ENCODE data around the gene FBXL7.

The FBXL7 gene

DNA sequence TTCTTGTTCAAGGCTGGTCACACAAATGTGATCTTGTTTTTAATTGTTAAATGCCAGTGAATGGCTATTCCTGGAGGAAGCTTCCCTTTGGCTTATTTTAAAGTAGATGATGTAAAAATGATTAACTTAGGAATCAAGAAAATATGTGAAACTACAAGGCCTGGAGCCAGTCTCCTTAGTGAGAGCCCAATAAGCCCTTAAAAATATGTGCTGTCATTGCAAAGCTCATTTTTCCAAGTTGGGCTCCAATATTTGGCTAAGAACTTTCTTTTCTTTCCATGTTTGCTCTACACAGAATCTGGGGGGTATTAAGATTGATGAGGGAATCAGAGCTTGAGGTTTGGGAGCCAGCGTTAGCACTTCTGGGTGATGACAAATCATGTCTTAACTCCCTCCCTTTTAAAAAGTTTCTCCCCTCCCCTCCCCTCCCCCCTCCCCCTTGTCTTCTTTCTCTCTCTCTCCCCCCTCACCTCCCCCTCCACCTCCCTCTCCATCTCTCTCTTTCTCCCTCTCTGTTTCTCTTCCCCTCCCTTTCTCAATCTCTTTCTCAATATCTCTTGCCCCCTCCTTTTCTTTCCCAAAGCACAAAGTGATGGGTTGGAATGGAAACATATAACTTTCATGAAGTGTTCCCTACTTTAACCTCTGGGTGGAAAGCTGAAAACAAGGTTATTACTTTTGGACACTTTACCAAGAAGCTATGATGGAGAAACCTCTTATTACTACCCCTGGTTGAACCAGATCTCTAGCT lies 86.0 kb downstream of the FBXL7 start:
- Histone ChIP-seq H3K9ac (ENCODE audit: low read length in 5 of 5) (no peak overlapping the region), H3K36me3 (ENCODE audit: control insufficient read depth in 5 of 5, insufficient read depth in 5 of 5, low read length in 5 of 5) (no peaks in the 10 kb centered on the region), H3K27ac (ENCODE audit: low read depth, low read length) (no peak overlapping the region), H3K27me3 (ENCODE audit: control insufficient read depth in 5 of 5, insufficient read depth in 4 of 5, low read length in 5 of 5) (no peaks in the 10 kb centered on the region), H3K9me3 (ENCODE audit: control insufficient read depth in 5 of 5, low read length in 5 of 5) (peaks cover 0 to 12% (median 3%) of the 10 kb centered on the region in 5 donors), H3K4me1 (ENCODE audit: control insufficient read depth in 5 of 5, insufficient read depth in 5 of 5, low read length in 5 of 5) (peaks cover 0 to 4% (median 0%) of the 10 kb centered on the region in 5 donors), H3K4me3 (ENCODE audit: low read depth in 1 of 5, low read length in 5 of 5) (no peak overlapping the region)

GRCh38 chr5:15587916-15588315 lies 87.9 kb downstream of the FBXL7 start:
- no peak overlapping the region for H3K4me3 ChIP-seq (ENCODE audit: low read depth in 1 of 5, low read length in 5 of 5)
- peaks cover 0 to 12% (median 3%) of the 10 kb centered on the region in 5 donors for H3K9me3 ChIP-seq (ENCODE audit: control insufficient read depth in 5 of 5, low read length in 5 of 5)
- no peaks in the 10 kb centered on the region for H3K27me3 ChIP-seq (ENCODE audit: control insufficient read depth in 5 of 5, insufficient read depth in 4 of 5, low read length in 5 of 5)
- no peak overlapping the region for H3K27ac ChIP-seq (ENCODE audit: low read depth, low read length)
- peaks cover 0 to 4% (median 0%) of the 10 kb centered on the region in 5 donors for H3K4me1 ChIP-seq (ENCODE audit: control insufficient read depth in 5 of 5, insufficient read depth in 5 of 5, low read length in 5 of 5)
- H3K36me3 ChIP-seq (ENCODE audit: control insufficient read depth in 5 of 5, insufficient read depth in 5 of 5, low read length in 5 of 5), result no peaks in the 10 kb centered on the region
- no peak overlapping the region for H3K9ac ChIP-seq (ENCODE audit: low read length in 5 of 5)

- no peak overlapping the region for H3K4me3 ChIP-seq (ENCODE audit: low read depth in 1 of 5, low read length in 5 of 5)
These were observed 92.7 kb downstream of the FBXL7 start for GRCh38 chr5:15592728-15593127.

DNA sequence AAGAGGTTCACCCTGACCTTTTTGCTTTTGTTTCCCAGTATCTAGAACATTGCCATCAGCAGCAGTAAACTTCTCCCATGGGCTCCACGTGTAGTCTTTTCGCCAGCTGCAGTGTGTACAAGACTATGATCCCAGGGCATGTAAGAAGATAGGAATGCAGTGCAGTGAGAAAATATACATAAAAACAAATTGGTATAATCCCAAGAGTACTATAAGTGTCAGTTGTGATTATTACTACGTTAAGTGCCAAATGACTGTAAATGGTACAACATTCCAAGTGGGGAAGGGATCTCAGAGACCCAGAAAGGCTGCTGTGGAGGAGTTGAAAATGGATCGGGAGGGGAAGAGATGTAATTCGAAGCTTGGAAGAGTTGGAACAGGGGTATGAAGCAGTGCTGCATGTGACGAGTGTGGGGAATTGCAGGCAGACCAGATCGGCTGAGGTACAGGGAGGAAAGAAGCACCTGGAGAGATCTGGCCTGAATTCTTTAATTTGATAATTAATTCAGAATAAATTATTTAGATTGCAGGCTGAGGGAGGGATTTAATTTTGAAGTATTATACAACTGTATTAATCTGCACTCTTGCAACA lies 95.1 kb downstream of the FBXL7 start:
- no peak overlapping the region for H3K9ac ChIP-seq (ENCODE audit: low read length in 5 of 5)
- no peaks in the 10 kb centered on the region for H3K4me1 ChIP-seq (ENCODE audit: control insufficient read depth in 5 of 5, insufficient read depth in 5 of 5, low read length in 5 of 5)
- H3K9me3 ChIP-seq (ENCODE audit: control insufficient read depth in 5 of 5, low read length in 5 of 5), result no peaks in the 10 kb centered on the region

More at GRCh38 chr5:15592728-15593127, 92.7 kb downstream of the FBXL7 start:
- H3K27ac ChIP-seq (ENCODE audit: low read depth, low read length), result no peak overlapping the region
- H3K36me3 ChIP-seq (ENCODE audit: control insufficient read depth in 5 of 5, insufficient read depth in 5 of 5, low read length in 5 of 5), result no peaks in the 10 kb centered on the region
- no peaks in the 10 kb centered on the region for H3K27me3 ChIP-seq (ENCODE audit: control insufficient read depth in 5 of 5, insufficient read depth in 4 of 5, low read length in 5 of 5)
- H3K9me3 ChIP-seq (ENCODE audit: control insufficient read depth in 5 of 5, low read length in 5 of 5), result no peaks in the 10 kb centered on the region
- H3K9ac ChIP-seq (ENCODE audit: low read length in 5 of 5), result no peak overlapping the region
- peaks cover 0 to 4% (median 0%) of the 10 kb centered on the region in 5 donors for H3K4me1 ChIP-seq (ENCODE audit: control insufficient read depth in 5 of 5, insufficient read depth in 5 of 5, low read length in 5 of 5)

DNA sequence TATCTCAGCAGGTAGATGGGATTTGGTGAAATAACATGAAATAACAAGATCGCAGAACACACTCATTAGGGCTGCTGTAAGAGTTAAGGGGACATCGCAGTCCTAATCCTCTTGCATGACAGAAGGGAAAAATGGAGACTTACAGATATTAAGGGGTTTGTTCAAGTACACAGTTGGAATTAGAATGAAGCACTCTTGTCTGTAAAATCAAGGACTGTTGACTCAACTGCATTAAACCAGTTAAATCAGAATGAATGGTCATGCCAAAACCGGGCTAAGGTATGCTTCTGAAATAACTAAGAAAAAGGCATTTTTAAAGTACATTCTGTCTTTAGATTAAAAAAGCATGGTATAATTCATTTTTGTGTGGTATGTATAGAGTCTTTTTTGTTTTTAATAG lies 95.9 kb downstream of the FBXL7 start:
- Histone ChIP-seq H3K9ac (ENCODE audit: low read length in 5 of 5) (no peak overlapping the region), H3K36me3 (ENCODE audit: control insufficient read depth in 5 of 5, insufficient read depth in 5 of 5, low read length in 5 of 5) (no peaks in the 10 kb centered on the region), H3K27ac (ENCODE audit: low read depth, low read length) (no peak overlapping the region), H3K27me3 (ENCODE audit: control insufficient read depth in 5 of 5, insufficient read depth in 4 of 5, low read length in 5 of 5) (no peaks in the 10 kb centered on the region), H3K4me3 (ENCODE audit: low read depth in 1 of 5, low read length in 5 of 5) (no peak overlapping the region), H3K4me1 (ENCODE audit: control insufficient read depth in 5 of 5, insufficient read depth in 5 of 5, low read length in 5 of 5) (no peaks in the 10 kb centered on the region), H3K9me3 (ENCODE audit: control insufficient read depth in 5 of 5, low read length in 5 of 5) (no peaks in the 10 kb centered on the region)

More for the DNA sequence above, 95.1 kb downstream of the FBXL7 start:
- no peaks in the 10 kb centered on the region for H3K36me3 ChIP-seq (ENCODE audit: control insufficient read depth in 5 of 5, insufficient read depth in 5 of 5, low read length in 5 of 5)
- no peak overlapping the region for H3K27ac ChIP-seq (ENCODE audit: low read depth, low read length)
- no peak overlapping the region for H3K4me3 ChIP-seq (ENCODE audit: low read depth in 1 of 5, low read length in 5 of 5)
- no peaks in the 10 kb centered on the region for H3K27me3 ChIP-seq (ENCODE audit: control insufficient read depth in 5 of 5, insufficient read depth in 4 of 5, low read length in 5 of 5)

DNA sequence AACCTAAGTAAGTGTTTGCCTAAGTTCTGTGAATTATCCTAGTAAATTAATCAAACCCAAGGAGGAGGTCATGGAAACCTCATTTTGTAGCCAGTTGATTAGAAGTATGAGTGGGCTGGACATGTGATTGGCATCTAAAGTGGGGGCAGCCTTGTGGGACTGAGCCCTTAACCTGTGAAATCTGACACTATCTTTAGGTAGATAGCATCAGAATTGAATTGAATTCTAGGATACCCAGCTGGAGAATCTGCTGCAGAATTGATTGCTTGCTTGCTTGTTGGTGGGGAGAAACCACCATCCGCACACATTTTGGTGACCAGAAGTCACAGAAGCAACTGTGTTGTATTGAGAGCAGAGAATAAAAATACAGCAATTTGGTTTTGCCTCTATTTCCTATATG lies 97.0 kb downstream of the FBXL7 start:
- Histone ChIP-seq H3K27ac (ENCODE audit: low read depth, low read length) (no peak overlapping the region), H3K36me3 (ENCODE audit: control insufficient read depth in 5 of 5, insufficient read depth in 5 of 5, low read length in 5 of 5) (no peaks in the 10 kb centered on the region), H3K27me3 (ENCODE audit: control insufficient read depth in 5 of 5, insufficient read depth in 4 of 5, low read length in 5 of 5) (no peaks in the 10 kb centered on the region), H3K9me3 (ENCODE audit: control insufficient read depth in 5 of 5, low read length in 5 of 5) (no peaks in the 10 kb centered on the region), H3K4me1 (ENCODE audit: control insufficient read depth in 5 of 5, insufficient read depth in 5 of 5, low read length in 5 of 5) (no peaks in the 10 kb centered on the region), H3K4me3 (ENCODE audit: low read depth in 1 of 5, low read length in 5 of 5) (no peak overlapping the region), H3K9ac (ENCODE audit: low read length in 5 of 5) (no peak overlapping the region)

GRCh38 chr5:15597804-15598203 lies 97.8 kb downstream of the FBXL7 start:
- Histone ChIP-seq H3K4me1 (ENCODE audit: control insufficient read depth in 5 of 5, insufficient read depth in 5 of 5, low read length in 5 of 5) (no peaks in the 10 kb centered on the region), H3K9ac (ENCODE audit: low read length in 5 of 5) (no peak overlapping the region), H3K27me3 (ENCODE audit: control insufficient read depth in 5 of 5, insufficient read depth in 4 of 5, low read length in 5 of 5) (no peaks in the 10 kb centered on the region), H3K4me3 (ENCODE audit: low read depth in 1 of 5, low read length in 5 of 5) (no peak overlapping the region), H3K9me3 (ENCODE audit: control insufficient read depth in 5 of 5, low read length in 5 of 5) (no peaks in the 10 kb centered on the region), H3K36me3 (ENCODE audit: control insufficient read depth in 5 of 5, insufficient read depth in 5 of 5, low read length in 5 of 5) (no peaks in the 10 kb centered on the region), H3K27ac (ENCODE audit: low read depth, low read length) (no peak overlapping the region)

DNA sequence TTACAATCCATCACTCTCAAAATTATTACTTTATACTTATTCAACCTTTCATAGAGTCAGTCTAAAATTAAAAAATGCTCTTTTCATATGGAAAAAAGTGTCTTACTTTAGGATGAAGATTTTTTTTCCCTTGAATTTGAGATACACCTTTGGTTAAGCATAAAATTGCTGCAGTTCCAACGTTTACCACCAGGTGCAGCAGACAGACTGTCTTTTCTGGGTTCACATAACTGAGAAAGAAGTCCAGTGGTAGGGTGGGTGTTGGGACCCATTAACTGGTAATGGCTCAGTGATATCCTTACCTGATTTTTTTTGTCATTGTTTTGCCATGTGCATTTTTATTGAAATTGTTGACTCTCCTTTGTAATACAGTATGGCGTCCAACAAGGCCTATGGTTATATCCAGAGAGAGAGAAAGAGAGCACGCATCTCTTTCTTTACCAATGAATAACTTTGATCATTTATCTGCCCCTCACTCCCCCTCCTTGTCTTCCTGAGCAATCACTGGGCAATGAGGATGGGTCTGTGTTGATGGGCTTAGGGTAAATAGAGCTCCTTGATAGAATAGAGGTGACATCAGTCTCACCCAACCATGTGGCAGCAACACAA lies 98.4 kb downstream of the FBXL7 start:
- H3K9ac ChIP-seq (ENCODE audit: low read length in 5 of 5), result no peak overlapping the region
- H3K9me3 ChIP-seq (ENCODE audit: control insufficient read depth in 5 of 5, low read length in 5 of 5), result no peaks in the 10 kb centered on the region
- H3K4me3 ChIP-seq (ENCODE audit: low read depth in 1 of 5, low read length in 5 of 5), result no peak overlapping the region
- no peaks in the 10 kb centered on the region for H3K4me1 ChIP-seq (ENCODE audit: control insufficient read depth in 5 of 5, insufficient read depth in 5 of 5, low read length in 5 of 5)
- H3K36me3 ChIP-seq (ENCODE audit: control insufficient read depth in 5 of 5, insufficient read depth in 5 of 5, low read length in 5 of 5), result no peaks in the 10 kb centered on the region
- H3K27me3 ChIP-seq (ENCODE audit: control insufficient read depth in 5 of 5, insufficient read depth in 4 of 5, low read length in 5 of 5), result no peaks in the 10 kb centered on the region
- H3K27ac ChIP-seq (ENCODE audit: low read depth, low read length), result no peak overlapping the region

- H3K36me3 ChIP-seq (ENCODE audit: control insufficient read depth in 5 of 5, insufficient read depth in 5 of 5, low read length in 5 of 5), result no peaks in the 10 kb centered on the region
- H3K9me3 ChIP-seq (ENCODE audit: control insufficient read depth in 5 of 5, low read length in 5 of 5), result no peaks in the 10 kb centered on the region
- no peak overlapping the region for H3K9ac ChIP-seq (ENCODE audit: low read length in 5 of 5)
- H3K4me1 ChIP-seq (ENCODE audit: control insufficient read depth in 5 of 5, insufficient read depth in 5 of 5, low read length in 5 of 5), result no peaks in the 10 kb centered on the region
- H3K27me3 ChIP-seq (ENCODE audit: control insufficient read depth in 5 of 5, insufficient read depth in 4 of 5, low read length in 5 of 5), result no peaks in the 10 kb centered on the region
- H3K27ac ChIP-seq (ENCODE audit: low read depth, low read length), result no peak overlapping the region
- H3K4me3 ChIP-seq (ENCODE audit: low read depth in 1 of 5, low read length in 5 of 5), result no peak overlapping the region
These were observed 100.1 kb downstream of the FBXL7 start for GRCh38 chr5:15600035-15600434.

DNA sequence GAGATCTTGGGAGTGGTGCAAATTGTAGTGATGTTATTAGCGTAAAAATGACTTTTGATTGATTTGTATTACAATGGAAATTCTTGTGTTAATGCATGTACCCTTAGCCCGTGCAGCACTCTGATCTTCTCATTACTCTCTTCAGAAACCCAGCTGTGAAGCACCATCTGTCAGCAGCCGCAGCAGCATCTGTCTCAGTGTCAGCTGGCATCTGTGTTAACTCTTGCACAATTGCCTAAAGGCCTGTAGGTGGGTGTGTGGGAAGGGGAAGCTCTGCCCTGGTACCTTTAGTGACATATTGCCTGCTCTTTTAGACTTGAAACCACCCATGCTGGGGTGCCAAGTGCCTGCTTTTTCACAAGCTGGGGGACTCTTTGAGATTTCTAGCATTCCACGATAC lies 101.3 kb downstream of the FBXL7 start:
- H3K27me3 ChIP-seq (ENCODE audit: control insufficient read depth in 5 of 5, insufficient read depth in 4 of 5, low read length in 5 of 5), result no peaks in the 10 kb centered on the region
- peaks cover 0 to 3% (median 0%) of the 10 kb centered on the region in 5 donors for H3K4me1 ChIP-seq (ENCODE audit: control insufficient read depth in 5 of 5, insufficient read depth in 5 of 5, low read length in 5 of 5)
- no peaks in the 10 kb centered on the region for H3K36me3 ChIP-seq (ENCODE audit: control insufficient read depth in 5 of 5, insufficient read depth in 5 of 5, low read length in 5 of 5)
- H3K9ac ChIP-seq (ENCODE audit: low read length in 5 of 5), result no peak overlapping the region
- no peaks in the 10 kb centered on the region for H3K9me3 ChIP-seq (ENCODE audit: control insufficient read depth in 5 of 5, low read length in 5 of 5)
- no peak overlapping the region for H3K27ac ChIP-seq (ENCODE audit: low read depth, low read length)
- no peak overlapping the region for H3K4me3 ChIP-seq (ENCODE audit: low read depth in 1 of 5, low read length in 5 of 5)
